GM21786 (cell line): ENCODE results near the gene GIMAP8.

Source experiments
- ATAC-seq: cut with Tn5 transposase; IDR thresholded peaks from one replicate; pipeline ENCODE4 v1.9.1; 2021; ENCODE audit not compliant: unreplicated experiment

GIMAP8 gene

DNA sequence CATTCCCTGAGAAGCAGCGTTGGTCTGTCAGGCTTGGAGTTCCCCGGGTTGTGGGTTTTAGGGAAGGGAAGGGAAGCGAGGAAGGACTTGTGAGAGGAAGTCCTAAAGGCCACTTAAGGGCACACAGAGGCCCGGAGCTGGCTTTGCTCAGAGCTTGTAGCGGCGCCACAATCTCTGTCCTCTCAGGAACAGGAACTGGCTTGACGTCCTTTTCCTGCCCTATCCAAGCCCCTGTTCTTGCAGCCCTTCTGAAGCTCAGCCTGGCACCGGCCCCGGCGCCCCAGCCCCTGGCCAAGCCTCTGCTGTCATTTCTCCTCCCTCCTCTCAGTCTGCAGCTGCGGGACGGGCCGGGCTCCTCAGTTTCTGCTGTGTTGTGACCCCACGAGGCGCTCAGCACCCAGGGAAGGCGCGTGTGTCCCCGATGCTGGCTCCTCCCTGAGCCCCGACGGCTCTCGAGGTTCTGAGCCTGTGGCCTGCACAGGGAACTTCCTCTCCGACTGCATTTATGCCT is at the start of gene GIMAP8:
Gene GIMAP8 (plus strand): TSS at position 140 of the 511 bp plus-strand sequence. CDS start 16,069 bp downstream, outside the sequence.
- ATAC-seq = peak; percentile 19

DNA sequence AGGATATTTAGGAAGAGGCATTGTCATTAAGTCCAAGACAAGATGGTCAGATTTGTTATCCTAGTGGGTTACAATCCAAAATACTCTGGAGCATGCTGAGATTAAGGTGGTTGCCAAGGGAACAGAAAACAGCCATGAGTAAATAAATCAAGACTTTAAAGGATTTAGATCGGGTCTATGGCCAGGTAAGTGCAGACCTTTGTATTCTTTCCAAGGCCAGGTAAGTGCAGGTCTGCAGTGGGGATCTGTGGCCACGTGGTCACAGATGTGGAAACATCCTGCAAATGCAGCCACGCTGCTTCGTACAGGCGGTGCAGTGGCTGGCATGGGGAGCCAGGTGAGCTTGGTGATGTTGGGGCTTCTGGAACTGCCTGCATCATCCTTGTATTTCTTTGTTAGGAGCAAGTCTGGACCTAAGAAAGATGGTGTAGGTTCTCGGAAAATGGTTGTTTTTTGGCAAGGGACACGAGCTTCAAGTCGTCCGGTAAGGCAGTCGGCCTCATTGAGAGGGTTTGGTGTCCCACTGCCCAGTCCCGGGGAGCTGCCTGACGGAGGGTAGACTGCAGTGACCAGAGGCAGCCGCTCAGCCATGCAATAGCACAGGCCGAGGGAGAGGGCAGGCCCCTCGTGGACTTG is 49.5 kb upstream of the GIMAP8 start:
- no peak for ATAC-seq

- ATAC-seq = no peak
Measured at GRCh38 chr7:150401424-150401790, 49.0 kb upstream of the GIMAP8 start.

DNA sequence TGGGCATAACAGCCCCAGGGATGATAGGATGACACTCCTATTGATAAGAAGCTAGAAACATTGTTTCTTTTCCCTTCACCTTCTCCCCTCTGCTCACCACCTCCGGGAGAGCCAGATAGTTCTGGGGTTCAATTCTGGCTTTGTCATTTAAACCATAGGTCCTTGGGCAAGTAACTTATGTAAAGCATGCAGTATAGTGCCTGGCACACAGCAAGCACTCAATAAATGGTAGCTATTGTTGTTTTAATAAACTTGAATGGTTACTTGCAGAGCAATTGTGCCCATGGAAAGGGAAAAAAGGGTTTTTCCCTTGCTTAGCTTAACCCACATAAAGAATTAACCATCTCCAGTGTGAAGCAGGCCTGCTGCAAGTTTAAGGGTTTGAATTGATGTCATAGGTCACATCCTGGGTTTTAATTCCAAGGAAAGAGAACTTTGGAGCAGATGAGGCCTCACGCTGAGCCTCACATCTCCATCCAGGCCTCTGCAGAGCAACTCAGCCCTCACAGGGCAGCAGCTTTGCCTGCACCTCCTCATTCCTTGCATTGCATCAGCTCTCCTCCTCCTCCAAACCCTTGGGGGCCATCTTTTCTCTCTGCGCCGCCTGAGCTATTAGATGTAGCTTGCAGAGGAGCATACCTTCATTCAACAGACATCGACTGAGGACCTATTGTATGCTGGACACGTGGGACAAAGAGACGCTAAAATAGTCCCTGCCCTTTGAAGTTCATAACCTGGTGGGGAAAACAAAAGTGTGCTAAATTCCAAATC is 48.4 kb upstream of the GIMAP8 start:
- ATAC-seq = no peak

DNA sequence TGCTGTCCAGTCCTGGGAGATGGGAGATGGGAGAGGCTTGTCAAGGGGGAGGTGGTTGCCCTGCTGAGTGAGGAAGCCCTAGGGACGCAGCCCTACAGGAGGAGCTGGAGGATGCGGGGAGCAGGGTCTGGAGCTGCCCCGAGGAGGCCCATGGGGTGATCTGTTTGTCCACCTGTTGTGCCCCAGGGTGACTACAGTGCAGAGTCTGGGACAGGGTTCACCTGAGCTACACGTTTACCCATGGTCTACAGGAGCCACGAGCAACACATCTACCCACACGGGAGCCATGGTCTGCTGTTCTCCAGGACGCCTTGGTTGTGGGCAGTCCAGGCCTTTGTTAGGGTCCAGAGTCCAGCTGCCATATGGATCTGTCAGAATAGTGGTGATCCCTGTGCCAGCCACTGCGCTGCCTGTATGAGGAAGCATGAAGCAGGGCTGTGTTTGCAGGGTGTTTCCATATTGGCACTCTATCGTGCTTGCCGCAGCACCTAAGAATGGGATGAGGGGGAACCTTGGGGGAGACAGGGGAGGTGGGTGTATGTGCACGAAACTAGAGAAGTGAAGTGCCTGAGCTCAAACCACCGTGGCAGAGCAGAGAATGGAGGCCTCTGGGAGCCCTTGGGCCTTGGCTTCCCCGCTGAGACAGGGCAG is 47.6 kb upstream of the GIMAP8 start:
- ATAC-seq = no peak

DNA sequence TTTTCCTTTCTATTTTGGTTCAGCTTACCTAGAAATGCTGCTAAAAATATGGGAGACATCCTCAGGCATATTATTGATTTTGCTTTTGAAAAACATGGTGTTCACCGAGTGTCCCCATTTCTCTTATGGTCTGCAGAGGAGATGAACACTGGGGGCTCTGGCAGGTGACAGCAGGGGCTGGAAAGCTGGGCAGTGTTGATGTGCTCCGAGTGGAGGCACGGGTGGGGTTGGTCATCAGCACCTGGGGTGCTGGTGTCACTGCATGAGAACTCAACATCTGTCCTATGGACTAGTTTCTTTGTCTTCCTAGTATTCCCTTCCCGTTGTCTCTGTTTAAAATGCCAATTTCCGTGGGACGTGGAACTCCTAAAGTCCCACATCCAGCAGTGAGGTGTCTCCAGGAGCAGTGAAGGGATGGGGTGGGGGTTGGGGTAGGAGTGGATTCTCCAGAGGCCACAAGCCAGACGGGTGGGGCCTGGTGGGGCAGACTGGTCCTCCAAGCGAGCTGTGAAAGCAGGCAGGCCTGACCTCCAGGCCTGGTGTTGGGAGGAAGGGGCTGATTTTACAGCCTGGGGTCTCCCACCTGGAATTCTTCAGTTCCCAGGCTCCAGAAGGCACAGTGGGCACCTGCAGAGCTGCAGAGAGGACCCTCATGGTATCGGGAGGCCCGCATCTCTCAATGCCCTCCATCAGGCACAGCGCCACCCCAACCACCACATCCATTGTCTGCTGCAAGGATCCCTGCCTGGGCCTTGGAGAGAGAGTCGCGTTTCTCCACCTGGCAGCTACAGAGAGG is 46.9 kb upstream of the GIMAP8 start:
- ATAC-seq = no peak

DNA sequence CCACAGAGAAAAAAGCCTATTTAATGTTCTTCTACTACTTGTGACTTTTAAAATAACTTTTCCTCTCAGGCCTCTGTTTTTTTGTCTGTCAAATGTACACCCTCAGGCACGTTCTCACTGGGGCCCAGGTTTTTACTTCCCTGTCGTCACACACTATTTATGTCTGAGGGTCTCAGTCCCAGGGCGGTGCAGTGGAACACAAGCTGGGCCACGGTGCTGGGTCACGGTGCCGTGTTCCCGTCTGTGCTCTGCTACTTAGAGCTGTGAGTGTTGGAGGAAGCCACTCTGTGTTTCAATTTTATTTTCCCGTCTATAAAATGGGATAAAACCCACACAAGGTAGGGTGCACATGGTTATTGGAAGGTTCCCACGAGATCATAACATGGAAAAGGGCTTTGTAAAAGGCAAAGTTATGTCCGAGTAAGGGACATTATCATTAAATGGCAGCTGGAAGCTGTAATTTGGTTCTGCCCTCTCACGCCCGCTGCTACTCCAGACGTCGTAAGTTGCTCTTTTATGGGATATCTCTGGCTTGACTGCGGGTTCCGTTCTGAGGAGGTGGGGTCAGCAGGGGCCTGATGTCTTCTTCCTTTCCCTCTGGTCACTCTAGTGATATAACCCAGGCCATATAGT is 46.1 kb upstream of the GIMAP8 start:
- no peak for ATAC-seq

GRCh38 chr7:150404805-150405583 is 45.4 kb upstream of the GIMAP8 start:
- peak; percentile 34 for ATAC-seq

- no peak for ATAC-seq
Measured at GRCh38 chr7:150405584-150406311, 44.7 kb upstream of the GIMAP8 start.

- ATAC-seq = no peak
Measured at GRCh38 chr7:150406312-150406566, 44.2 kb upstream of the GIMAP8 start.

GRCh38 chr7:150406567-150407421 is 43.6 kb upstream of the GIMAP8 start:
- ATAC-seq = peak; percentile 64

- ATAC-seq = no peak
Measured at GRCh38 chr7:150407588-150408392, 42.6 kb upstream of the GIMAP8 start.

DNA sequence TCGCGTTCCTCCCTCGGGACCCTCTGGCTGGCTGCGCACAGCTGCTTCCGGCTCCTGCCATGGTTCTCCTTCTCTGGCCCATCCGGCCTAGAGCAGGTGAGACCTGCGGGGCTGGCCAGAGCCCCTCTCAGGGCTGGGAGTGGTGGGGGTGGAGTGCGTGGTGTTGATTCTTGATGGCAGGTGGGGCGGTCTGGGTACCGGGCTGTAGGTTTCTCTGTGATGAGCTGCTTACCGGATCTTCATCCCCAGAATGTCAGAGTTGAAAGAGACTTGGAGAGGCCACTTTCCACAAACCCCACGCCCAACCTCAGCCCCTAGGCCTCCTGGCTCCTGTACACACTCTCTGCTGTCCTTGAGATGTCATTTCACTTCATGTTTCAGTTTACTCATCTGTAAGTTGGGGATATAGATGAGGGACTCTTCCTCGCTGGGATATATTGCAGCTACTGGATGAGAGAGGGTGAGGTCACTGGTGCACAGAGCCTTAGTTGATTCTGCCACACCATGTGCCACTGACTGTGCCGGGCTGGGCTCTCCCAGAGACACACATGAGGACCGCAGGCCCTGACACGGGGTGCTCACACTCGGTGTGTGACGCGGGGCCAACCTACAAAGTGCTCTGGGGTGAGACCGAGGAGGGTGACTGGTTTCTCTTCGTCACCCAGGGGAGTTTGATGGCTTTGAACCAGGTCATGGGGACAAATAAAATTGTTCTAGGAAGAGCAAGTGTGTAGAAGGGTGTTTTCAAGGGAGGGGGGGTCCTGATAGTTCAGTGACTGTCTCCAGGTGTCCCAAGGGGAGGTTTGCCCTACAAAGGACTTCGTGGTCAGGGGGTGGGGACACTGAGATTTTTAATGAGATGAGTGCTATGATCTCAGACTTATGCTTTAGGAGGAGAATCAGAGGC is 41.8 kb upstream of the GIMAP8 start:
- ATAC-seq = peak; percentile 27

- ATAC-seq = no peak
Measured at GRCh38 chr7:150409300-150410030, 41.0 kb upstream of the GIMAP8 start.

DNA sequence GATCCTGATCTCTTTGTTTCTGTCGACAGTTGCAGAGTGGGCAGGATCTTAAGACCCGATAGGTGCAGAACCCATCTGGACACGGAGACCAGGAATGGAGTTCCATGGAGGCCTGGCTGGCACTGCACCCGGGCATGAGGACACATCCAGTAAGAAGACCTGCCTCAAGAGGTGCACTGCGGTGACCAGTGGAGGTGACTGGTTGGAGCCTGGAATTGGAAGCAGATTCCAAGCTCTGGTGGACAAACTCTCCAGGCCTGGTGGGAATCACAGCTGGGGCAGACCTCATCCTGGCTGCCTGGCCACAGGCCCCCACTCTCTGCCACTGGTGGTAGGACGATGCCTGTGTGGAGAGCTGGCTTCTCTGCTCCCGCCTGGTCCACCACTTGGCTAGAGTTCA is 40.3 kb upstream of the GIMAP8 start:
- ATAC-seq = no peak
